Sciatic nerve (tissue), 2 donors: ENCODE results near the gene ADCYAP1R1. TPM values are rescaled to one million over a fixed set of nuclear protein-coding genes. Genes with fewer than 3 reads are reported as not detected.

Experiments
- ATAC-seq: fragments of 200-7000 bp; cut with Tn5 transposase; one replicate; pipeline ENCODE4 v1.9.1; 2020; ENCODE audit warnings: mild to moderate bottlenecking, moderate library complexity
- DNase-seq: peaks from one replicate; pipeline ENCODE4 v3.0.0-alpha.2; 2020; ENCODE audit warnings: low spot score
- intact Hi-C: fragments of 100-400 bp; cut with DNase I; formaldehyde crosslinking; loops from one replicate; pipeline ENCODE4 v1.14.2; 2022
- total RNA-seq: library from RNA; stranded (reverse); fragmentation: NEBNext Ultra II Directional; extraction: Animal tissue kit (Norgen Biotek cat#: 25700); gene quantifications from one replicate; pipeline ENCODE4 v1.2.1, GENCODE V29; 2021
- donor health status: DM: no; HTN: no; CAD: no.
- donor health status: DM: no; HTN: no; CAD: no.

The ADCYAP1R1 gene
- total RNA-seq: 9.1 TPM

DNA sequence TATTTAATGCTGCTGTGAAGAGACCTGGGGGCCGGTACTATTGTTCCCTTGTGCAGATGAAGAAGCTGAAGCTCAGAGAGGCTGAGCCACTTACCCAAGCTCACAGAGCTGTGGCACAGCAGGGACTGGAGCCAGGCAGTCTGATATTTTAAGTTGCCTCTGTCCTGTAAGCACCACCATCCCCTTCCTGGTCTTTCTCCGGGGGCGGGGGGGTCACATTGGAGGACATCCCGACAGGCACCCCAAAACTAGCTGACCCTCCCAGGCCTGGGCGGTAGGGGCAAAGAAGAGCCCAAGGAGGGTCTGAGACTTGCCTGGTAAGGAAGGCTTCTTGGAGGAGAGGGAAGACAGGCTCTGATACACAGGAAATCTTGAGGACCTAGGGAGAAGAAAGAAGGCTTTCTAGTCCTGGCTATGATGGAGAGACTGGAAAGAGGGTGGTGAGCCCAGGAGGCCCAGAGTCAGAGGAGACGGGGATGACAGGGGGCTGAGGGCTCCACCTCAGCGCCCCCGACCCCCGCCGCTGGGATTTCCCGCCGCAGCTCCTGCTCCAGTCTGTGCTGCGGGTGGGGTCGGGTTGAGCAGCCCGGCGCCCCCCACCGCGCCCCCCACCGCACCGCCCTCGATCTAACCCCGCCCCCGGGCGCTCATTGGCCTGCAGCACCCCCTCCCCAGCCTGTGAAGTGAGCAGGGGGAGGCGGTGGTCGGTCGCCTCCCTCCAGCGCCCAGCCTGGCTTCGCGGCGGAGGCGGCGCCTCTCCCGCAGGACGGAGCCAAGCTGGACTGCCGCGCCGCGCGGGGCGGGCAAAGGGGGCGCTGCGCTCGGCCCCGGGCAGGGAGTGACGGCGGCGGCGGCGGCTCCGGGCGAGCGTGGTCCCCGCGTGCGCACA lies at the start of gene ADCYAP1R1:
Gene ADCYAP1R1 (plus strand): TSS at position 711 of the 889 bp plus-strand sequence. CDS start 10,957 bp downstream, outside the sequence.
- ATAC-seq (peak; percentile 40), DNase-seq (no peak)
- intact Hi-C loops: no loop called here

- DNase-seq: no peak
- no peak for ATAC-seq
- intact Hi-C loops: loop anchor here (10.0 kb wide), 1 partner anchor 1422 kb away; no protein-coding TSS in a partner anchor
Observed at GRCh38 chr7:31003097-31003496, 49.0 kb upstream of the ADCYAP1R1 start.

GRCh38 chr7:31003721-31004120 lies 48.4 kb upstream of the ADCYAP1R1 start:
- intact Hi-C loops: loop anchor here (10.0 kb wide), 1 partner anchor 1421 kb away; no protein-coding TSS in a partner anchor
- ATAC-seq (no peak), DNase-seq (no peak)

DNA sequence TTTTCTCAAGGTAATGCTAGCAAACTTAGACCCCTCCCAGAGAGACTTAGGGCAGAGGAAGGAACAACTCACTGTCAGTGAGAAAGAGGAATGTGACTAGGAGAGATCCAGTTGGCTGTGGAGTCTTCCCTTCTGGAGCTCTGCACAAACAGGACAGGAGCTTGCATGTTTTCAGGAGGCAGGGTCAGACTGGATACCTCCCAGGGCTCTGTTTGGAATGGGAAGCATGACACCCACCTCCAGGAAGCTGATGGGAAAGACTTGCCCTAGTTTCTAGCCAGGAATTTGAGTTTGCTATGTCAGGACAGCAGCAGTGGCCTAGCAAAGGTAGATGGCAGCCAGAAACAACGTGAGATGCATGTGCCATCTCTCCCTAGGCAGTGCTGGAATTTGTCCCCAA lies 47.7 kb upstream of the ADCYAP1R1 start:
- intact Hi-C loops: loop anchor here (10.0 kb wide), 1 partner anchor 1420 kb away; no protein-coding TSS in a partner anchor
- ATAC-seq: no peak
- DNase-seq: no peak

- no peak for DNase-seq
Observed at GRCh38 chr7:31006857-31007256, 45.3 kb upstream of the ADCYAP1R1 start.

DNA sequence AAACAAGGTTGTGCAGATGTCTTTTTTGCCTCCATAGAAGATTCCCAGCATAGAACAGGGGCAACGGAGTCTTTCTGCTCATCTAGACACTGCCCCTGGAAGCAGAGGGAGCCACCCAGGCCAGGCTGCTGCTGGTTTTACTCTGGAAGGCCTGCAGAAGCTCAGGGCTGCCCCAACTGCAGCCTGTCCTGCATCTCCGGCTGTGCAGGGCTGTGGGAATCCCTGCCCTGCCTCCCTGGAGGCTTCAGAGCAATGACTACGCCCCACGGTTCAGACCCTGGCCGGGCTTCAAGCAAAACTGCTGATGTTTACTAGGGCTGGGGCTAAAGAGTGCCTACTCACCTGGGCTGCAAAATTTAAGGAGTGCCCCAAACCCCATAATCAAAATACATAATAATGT lies 44.5 kb upstream of the ADCYAP1R1 start:
- ATAC-seq (no peak), DNase-seq (no peak)
- intact Hi-C loops: loop anchor here (10.0 kb wide), 1 partner anchor 1417 kb away; no protein-coding TSS in a partner anchor

More at GRCh38 chr7:31006857-31007256, 45.3 kb upstream of the ADCYAP1R1 start:
- intact Hi-C loops: loop anchor here (10.0 kb wide), 1 partner anchor 1418 kb away; no protein-coding TSS in a partner anchor
- no peak for ATAC-seq

DNA sequence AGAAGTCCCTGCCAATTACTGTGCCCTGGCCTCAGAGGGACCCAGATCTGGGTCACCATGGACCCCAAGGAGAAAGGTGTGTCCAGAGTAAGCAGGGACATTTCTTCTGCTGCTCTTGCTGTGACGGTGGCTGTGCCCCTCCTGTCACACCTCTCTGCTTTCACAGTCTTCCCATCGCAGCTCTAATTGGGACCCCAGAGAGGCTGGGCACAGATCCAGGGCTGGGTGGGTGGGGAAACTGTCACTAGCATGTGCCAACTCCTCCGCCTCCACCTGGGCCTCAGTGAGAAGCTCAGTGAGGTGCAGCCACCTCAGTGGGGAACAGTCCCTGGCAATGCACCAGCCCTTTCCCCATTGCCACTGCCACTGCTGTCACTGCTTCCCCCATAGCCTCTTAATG lies 37.3 kb upstream of the ADCYAP1R1 start:
- no peak for ATAC-seq
- DNase-seq: no peak
- intact Hi-C loops: no loop called here

- intact Hi-C loops: no loop called here
Observed at GRCh38 chr7:31017032-31017675, 35.0 kb upstream of the ADCYAP1R1 start.

DNA sequence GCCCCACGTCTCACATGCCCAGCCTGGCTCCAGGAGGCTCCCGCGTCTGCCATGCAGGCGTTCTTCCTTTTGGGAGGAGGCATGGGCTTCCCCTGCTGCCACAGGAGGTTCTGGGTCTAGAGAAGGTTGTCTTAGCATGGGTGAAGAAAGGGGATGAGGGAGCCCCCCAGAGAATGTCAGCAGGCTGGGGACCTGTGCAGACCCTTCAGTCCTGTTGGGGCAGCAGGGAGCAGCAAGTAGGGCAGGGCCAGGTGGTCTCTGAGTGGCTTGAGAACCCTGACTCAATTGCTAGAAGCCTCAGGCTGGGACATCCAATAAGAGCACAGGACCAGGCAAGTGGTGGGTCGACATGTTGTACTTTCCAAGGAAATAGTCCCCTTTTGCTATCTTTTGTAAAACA lies 34.4 kb upstream of the ADCYAP1R1 start:
- ATAC-seq (no peak), DNase-seq (no peak)
- intact Hi-C loops: no loop called here

More at GRCh38 chr7:31017032-31017675, 35.0 kb upstream of the ADCYAP1R1 start:
- ATAC-seq: peak; percentile 13
- no peak for DNase-seq

DNA sequence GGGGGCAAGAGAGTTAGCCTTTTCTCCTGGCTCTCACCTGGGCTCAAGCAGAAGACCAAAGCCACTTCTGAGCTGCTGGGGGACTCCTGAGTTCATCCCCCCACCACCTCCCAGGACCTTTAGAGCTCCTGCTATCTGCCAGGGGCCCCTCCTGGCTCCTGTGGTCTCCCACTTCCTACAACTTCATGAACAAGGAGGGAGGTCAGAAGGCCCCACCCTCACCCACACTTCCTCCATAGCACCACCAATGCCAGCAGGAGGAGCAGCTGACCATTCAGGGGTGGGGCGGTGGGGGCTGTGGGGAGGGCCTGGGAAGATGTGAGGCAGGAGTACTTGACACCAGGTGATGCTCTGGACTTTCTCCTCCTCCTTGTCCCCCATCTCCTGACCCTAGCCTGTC lies 32.6 kb upstream of the ADCYAP1R1 start:
- ATAC-seq (no peak), DNase-seq (no peak)
- intact Hi-C loops: no loop called here

DNA sequence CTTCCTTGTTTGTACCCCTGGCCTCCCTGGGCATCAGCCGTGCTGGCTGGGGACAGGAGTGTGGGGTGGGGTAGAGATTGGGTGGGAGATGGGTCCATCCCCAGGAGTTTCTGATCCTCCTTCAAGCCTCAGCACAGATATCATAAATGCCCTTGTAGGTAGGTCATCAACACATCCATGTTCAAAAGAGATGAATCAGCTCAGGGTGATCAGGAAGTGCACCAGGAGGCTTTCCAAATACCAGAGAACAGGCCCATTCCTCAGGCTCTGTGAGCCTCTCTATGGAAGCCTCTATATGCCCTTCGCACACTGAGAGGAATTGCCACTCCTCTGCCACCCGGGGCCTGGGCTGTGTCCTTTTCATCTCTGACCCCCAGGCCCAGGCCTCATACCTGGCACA lies 31.9 kb upstream of the ADCYAP1R1 start:
- intact Hi-C loops: no loop called here
- DNase-seq: no peak
- ATAC-seq: no peak

DNA sequence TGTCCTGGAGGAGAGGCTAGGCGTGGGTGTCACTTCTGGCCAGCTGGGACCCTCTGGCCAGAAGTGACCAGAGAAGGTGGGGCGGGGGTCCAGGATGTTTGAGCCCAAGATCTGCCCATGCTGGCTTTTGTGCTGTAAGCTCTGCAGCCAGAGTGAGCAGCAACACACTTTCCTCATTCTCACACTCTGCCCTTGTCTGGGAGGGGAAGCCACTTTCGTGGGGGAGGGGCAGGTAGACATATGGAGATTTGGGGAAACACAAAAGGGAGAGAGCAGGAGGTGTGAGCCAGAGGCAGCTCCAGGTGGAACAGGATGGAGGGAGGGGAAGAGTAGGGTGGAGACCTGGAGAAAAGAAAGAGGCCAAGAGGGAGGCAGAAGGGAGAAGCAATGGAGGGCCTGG lies 31.5 kb upstream of the ADCYAP1R1 start:
- ATAC-seq (no peak), DNase-seq (no peak)
- intact Hi-C loops: no loop called here

GRCh38 chr7:31022117-31022516 lies 30.0 kb upstream of the ADCYAP1R1 start:
- intact Hi-C loops: no loop called here
- DNase-seq (no peak), ATAC-seq (no peak)

- ATAC-seq (no peak), DNase-seq (no peak)
- intact Hi-C loops: no loop called here
Observed at GRCh38 chr7:31022726-31023125, 29.4 kb upstream of the ADCYAP1R1 start.

DNA sequence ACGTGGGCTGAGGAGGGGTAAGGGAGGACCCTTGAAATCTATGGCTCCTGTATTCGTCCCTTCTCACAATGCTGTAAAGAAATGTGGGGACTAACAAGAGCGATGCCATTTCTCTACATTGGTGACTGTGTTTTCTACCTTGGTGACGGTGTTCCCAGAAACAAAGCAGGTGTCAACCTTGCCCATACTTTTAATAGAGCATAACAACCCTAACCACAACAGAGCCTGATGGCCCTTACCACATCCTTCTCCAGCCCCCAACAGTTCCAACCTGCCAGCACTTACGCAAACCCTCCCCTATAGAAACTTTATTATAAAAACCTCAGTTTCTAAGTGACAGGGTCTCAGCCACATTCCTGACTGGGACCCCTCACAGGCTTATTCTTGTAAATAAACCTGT lies 28.2 kb upstream of the ADCYAP1R1 start:
- no peak for ATAC-seq
- no peak for DNase-seq
- intact Hi-C loops: no loop called here

GRCh38 chr7:31027161-31027965 lies 24.7 kb upstream of the ADCYAP1R1 start:
- ATAC-seq (peak; percentile 33), DNase-seq (no peak)
- intact Hi-C loops: no loop called here

DNA sequence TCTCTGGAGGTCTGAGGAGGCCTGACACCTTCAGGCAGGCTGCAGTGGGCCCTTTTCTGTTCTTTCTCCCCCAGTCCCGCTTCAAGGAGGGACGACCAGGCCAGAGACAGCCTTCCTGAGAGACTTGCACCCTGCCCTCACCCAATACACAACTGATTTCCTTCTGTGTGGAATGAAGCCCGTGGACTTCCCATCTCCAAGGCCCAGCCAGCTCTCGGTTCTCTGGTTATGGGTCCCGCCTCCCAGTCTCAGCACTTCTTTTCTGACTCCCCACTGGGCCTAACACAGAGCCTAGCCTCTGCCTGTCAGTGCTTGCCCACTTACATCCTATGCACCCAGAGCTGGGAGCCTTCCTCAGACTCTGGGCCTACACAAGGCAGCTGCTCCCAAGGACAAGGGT lies 24.1 kb upstream of the ADCYAP1R1 start:
- DNase-seq (no peak), ATAC-seq (no peak)
- intact Hi-C loops: no loop called here

GRCh38 chr7:31028417-31028992 lies 23.6 kb upstream of the ADCYAP1R1 start:
- no peak for ATAC-seq
- DNase-seq: no peak
- intact Hi-C loops: no loop called here
